EH (cell line): ENCODE measurements around the gene WFDC11.

Experiments
- DNase-seq: peaks from one replicate; pipeline ENCODE4 v3.0.0-alpha.2; 2015; ENCODE audit warnings: low read depth

WFDC11 gene

DNA sequence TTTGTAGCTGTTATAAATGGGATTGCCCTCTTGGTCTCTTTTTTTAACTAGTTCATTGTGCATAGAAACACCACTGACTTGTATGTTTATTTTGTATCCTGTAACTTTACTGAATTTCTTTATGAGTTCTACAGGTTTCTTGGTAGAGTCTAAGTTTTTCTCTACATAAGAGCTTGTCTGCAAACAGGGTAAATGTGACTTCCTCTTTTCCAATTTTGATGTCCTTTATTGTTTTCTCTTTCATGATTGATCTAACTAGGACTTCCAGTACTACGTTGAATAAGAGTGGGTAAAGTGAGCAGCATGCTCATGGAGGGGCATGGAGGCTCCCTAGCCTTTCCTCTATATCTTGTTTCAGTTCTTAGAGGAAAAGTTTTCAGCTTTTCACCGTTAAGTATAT, 43.5 kb downstream of the WFDC11 start:
- DNase-seq: no peak

DNA sequence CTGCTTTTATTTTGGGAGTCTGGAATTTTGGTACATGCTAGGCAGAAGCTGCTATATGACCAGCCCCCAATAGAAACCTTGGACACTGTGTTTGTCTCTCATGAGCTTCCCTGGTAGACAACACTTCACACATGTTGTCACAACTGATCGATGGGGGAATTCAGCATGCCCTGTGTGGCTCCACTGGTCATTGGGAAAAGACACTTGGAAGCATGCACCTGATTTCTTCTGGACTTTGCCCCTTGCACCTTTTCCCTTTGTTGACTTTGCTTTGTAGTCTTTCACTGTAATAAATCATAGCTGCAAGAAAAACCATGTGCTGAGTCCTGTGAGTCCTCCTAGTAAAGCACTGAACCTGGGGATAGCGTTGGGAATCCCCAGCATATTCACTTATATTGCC, 48.4 kb downstream of the WFDC11 start:
- DNase-seq: no peak

DNA sequence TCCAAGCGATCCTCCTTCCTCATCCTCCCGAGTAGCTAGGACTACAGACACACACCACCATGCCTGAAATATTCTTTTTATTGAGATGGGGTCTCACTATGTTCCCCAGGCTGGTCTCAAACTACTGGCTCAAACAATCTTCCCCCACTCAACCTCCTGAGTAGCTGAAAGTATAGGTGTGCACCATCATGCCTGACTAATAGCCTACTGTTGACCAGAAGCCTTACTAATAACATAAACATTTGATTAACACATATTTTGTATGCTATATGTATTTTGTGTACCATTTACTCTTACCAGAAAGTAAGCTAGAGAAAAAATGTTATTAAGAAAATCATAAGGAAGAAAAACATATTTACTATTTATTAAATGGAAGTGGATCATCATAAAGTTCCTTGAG, 52.4 kb downstream of the WFDC11 start:
- no peak for DNase-seq

DNA sequence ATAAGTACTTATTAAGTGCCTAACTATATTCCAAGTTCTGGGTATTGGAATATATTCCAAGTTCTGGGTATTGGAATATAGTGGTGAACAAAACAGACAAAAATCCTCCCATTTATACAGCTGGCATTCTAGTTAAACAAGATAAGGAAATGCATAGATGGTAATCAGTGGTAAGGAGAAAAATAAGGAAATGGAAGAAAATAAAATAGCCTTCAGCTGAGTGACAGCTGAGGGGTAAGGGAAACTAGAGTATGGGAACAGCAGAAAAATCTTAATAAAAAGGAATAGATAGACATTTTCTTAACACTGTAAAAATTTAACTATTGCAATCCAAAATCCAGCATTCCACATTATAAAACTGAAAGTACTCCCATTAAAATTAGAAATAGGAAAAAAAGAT, 57.7 kb downstream of the WFDC11 start:
- no peak for DNase-seq

DNA sequence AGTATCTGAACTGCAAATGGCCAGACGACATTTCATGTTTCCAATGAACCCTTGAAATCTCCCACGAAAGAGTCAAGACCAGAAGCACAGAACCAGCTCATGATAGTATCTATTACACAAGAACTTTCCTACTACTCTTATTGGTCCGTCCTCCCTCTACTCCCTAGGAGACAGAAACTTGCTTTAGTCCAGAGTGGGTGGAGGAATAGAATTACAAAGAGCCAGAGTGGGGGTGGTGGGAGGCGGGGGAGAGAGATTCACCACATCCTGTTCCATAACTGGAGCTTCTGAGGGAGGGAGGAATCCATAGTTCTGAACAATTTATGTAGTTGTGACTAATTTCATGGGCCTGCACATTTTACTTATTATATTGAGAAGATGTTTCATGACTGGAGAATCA, 59.0 kb downstream of the WFDC11 start:
- DNase-seq: peak; percentile 79

DNA sequence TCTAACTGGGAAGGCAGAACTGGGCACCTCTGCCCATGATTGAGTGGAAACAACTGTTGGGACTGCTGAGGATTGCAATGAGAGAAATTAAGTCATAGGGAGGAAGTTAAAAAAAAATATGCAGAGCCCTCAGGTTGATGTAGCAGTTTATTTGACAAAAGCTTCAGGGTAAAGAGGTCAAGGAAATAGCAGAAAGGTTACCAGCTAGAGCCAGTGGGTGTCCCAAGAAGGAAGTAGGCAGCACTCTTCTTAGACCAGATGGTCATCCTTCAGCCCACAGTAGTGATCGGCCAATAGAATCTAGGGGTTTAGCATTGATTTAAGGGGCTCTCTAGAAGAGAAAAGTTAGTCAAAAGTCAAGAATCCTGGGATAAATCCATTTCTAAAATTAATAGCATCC, 62.2 kb downstream of the WFDC11 start:
- DNase-seq: no peak
